Mucosa of gallbladder (tissue), 1 donor: Measurements from ENCODE around the gene PKLR. TPM values are rescaled to one million over a fixed set of nuclear protein-coding genes. Genes with fewer than 3 reads are reported as not detected.

Experiments used
- DNase-seq: peaks from one replicate; pipeline ENCODE4 v3.0.0-alpha.2; 2020; ENCODE audit warnings: low spot score
- total RNA-seq: library from RNA; stranded (reverse); gene quantifications from one replicate; pipeline ENCODE4 v1.2.1, GENCODE V29; 2021
- donor health status: DM: no; HTN: no; CAD: no.

Gene PKLR
- total RNA-seq, 1 donor from 2014 or later = 1.7 TPM

GRCh38 chr1:155285063-155285462 is 16.2 kb downstream of the PKLR start:
- DNase-seq = no peak

GRCh38 chr1:155284476-155284875 is 16.8 kb downstream of the PKLR start:
- no peak for DNase-seq

DNA sequence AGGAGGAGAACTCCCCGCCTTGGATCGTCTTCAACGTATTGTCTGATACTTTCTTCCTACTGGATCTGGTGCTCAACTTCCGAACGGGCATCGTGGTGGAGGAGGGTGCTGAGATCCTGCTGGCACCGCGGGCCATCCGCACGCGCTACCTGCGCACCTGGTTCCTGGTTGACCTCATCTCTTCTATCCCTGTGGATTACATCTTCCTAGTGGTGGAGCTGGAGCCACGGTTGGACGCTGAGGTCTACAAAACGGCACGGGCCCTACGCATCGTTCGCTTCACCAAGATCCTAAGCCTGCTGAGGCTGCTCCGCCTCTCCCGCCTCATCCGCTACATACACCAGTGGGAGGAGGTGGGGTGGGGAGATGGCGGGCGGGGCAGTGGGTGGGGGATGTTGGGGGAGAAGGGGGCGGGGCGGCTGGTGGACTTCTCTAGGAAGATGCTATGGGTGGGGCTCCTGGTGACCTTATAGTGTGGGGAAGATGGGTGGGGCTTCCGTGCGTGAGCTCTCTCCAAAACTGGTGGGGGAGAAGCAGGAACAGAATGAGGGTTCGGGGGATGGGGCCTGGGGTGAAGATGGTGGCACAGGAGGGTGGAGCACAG is 18.6 kb downstream of the PKLR start:
- no peak for DNase-seq

DNA sequence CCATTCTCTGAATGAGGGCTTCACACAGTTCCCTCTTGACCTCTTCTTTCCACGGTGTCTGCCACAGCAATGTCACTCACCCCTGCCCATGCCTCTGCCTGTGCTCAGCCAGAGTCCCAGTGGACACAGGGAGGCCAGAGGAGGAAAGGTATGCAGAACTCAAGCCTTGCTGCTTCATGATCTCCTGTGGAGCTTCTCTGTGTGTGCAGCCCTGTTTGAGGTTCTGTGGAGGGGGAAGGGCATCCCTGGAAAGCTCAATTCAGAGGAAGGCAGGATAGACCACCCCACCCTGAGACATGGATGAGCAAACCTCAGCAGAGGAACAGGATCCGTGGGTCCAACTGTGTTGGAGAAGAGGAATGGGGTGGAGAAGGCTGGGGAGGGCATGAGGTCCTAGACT is 22.0 kb downstream of the PKLR start:
- DNase-seq = no peak

GRCh38 chr1:155278689-155279160 is 22.5 kb downstream of the PKLR start:
- no peak for DNase-seq

DNA sequence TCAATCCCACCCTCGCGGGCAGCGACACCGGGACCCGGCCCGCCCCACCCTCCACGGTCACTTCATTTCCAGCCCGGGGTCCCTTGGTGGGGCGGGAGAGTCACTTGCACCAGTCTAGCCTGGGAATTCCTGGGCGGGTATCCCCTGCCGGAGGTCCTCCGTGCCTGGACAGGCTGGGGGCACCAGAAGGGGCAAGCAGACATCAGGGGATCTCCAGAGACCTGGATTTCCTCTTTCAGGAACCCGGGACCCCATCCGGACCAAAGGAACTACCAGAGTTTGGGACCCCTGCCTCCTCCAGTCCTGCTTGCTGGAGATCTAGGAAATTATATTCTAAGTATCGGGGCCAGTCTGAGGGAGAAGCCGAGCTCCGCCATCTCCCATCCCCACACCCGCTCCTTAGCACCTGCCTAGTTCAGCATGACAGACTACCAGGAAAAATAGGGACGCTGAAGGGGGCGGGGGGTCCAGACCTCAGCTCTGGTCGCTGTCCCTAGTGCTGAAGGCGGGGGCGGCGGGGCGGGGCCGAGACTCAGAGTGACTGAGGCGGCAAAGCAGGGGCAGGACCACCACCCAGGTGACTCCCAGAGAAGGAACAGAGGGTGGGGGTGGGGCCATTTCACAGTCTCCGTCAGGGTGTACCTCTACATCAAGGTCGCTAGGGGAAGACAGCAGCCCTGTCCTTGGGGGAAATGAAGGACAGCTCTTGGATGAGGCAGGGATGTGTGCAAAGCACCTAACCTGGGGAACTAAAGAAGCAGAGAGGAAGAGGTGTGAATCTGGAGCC is 23.1 kb downstream of the PKLR start:
- peak; percentile 56 for DNase-seq

DNA sequence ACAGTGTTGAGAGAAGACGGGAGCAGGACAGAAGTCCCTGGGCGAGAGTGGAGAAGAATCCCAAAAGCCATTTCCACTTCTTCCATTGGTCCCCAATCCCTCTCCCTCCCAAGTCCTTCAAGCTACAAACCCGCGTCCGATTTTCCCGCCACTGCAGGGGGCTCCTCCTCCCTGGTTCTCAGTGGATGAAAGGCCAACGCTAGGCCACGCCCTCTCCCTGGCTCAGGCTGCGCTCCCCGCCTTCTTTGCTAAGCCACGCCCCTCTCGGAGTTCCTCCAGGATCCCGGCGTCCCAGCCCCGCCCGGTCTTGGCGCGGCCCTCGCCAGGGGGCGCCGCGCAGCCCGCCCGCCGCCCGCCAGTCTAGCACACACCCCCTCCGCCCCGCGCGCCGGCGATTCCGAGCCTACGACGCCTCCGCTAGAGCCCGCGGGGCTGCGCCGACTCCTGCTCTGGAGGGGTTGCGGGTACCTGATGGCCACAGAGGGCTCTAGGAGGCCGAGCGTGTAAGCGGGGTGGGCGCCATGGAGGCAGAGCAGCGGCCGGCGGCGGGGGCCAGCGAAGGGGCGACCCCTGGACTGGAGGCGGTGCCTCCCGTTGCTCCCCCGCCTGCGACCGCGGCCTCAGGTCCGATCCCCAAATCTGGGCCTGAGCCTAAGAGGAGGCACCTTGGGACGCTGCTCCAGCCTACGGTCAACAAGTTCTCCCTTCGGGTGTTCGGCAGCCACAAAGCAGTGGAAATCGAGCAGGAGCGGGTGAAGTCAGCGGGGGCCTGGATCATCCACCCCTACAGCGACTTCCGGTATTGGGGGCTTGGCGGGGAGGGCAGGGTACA is 24.0 kb downstream of the PKLR start, which contains the start of gene HCN3:
Gene HCN3 (plus strand): TSS at position 394 of the 832 bp plus-strand sequence. CDS start 128 bp downstream, at position 522.
- peak; percentile 98 for DNase-seq

GRCh38 chr1:155273343-155274245 is 27.6 kb downstream of the PKLR start, which contains the start of gene CLK2:
Gene CLK2 (minus strand): TSS chr1:155273504. CDS start chr1:155270977, 2,527 bp downstream.
- DNase-seq = peak; percentile 95

DNA sequence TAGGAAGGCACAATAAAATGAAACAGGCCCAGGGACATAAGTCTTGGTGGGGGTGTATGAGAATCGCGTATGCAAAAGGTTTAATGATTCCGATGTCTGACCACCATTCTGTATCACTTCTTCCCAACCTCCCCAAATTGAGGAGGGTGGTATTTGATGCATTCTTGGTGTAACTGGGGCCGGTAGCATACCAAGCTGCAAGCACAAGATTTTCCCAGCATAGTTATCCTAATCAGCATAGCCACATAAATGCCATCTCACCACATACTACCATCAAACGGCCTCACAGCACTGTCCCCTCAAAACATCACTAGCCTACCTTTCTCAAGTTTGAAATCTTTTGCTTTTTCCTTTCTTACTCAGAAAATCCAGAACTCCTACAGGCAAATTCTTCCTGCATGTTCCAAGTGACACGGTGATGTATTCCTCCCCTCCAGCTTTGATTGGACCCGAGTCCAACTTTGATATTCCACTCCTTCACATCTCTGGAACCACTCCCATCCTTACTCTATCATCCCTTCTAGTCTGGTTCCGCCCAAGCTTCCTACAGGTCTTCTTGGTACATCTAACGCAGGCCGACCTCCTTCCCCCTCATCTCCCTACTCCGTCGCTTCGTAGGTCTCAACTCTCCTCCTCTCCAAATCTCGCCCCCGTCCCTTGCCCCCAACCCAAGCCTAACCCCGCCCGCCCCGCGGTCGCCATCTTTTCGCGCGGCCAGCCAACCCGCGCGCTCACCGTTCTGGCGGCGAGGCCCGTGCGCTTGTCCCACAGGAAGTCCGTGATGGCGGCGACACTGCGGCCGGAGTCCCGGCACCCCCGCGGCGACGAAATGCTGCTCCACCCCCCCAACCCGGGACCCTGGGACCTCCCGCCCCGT is 28.5 kb downstream of the PKLR start:
- DNase-seq = no peak

DNA sequence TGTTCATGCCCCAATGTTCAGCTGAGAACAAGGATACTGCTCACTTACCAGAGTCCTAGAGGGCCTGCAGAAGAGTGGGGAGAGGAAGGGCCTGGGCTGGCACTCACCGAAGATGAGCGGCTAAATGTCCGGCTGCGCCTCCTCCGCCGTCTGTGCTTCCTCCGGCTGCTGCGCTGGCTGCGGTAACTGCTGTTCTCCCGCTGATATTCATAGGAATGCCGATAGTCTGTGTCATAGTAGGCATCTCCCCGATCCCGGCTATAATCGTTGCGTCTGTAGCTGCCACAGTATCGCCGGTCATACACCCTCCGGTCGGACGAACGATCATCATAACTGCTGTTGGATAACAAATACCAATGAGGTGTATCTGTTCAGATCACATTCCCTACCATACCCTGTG is 31.9 kb downstream of the PKLR start:
- DNase-seq = no peak

GRCh38 chr1:155268630-155269029 is 32.6 kb downstream of the PKLR start:
- no peak for DNase-seq

DNA sequence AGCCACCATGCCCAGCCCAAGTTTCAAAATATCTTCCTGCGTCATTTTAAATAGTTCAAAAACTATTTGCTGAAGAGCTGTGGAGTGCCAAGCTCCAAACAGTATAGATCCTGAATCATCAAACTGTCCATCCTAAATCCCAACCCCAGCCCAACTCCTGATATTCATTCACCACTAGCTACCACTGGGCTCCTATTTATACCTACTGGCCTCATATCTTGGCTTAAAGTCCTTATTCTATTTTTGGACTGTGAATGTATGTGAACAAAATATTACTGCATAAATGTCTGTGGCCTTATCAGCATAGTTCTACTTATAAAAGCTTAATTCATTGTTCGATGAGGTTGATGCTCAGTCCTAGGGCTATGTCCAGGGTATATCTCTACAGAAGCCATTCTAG is 33.9 kb downstream of the PKLR start:
- DNase-seq = no peak

GRCh38 chr1:155266553-155266952 is 34.7 kb downstream of the PKLR start:
- no peak for DNase-seq

- no peak for DNase-seq
Observed at GRCh38 chr1:155263067-155263466, 38.2 kb downstream of the PKLR start.

GRCh38 chr1:155261852-155262673 is 39.2 kb downstream of the PKLR start, which contains the start of gene SCAMP3:
Gene SCAMP3 (minus strand): TSS chr1:155262360. CDS start chr1:155262151, 209 bp downstream.
- DNase-seq = peak; percentile 97

- no peak for DNase-seq
Observed at GRCh38 chr1:155261493-155261851, 39.8 kb downstream of the PKLR start.

DNA sequence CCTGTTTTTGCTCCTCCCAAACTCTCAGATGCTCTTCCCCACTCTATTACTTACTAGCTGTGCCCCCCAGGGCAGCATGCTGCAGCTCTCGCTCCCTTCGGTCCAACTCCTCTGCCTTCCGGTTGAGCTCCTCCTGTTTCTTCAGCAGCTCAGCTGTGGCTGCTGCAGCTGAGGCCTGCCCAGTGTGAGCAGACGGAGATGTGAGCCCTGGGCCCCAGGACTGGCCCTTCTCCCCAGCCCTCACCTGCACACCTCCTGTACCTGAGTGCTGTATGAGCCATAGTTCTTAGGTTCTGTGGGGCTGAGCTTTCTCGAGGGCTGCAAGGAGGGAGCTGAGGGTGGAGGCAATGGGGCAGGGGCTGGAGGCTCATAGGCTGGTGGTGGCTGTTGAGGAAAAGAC is 41.0 kb downstream of the PKLR start:
- no peak for DNase-seq

DNA sequence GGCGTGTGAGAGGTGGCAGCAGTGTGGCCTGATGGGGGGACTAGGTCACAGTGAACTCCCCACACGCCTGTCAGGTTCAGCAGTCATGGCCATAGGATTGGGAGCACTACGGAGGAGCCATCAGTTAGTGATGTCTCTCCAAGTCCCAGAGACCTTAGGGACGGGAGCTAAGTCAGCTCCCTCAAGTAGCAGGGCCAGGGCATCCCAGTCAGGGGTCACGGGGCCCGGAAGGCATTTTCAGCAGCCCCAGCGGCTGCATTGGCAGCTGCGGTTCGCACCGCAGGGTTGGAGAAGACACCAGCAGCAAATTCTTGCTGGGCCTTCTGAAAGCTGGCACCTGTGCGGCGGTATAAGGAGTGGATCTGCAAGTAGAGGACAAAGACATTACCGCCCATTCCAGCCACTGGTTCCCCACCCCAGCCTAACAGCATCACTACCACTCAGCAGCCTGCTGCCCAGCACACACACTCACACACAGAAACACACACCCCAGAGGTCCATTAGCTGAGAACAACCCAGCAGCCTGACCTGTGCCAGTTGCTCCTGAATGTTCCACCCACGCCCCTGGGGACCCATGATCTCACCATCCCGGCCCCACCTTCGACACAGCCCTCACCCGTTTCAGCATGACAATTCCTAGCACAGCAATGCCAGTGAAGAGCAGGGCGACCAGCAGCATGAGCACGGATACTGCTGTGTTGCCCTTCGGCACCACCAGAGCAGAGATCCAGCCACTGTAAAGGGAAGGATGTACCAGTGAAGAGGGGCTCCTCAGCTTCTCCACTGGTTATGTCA is 45.0 kb downstream of the PKLR start:
- DNase-seq = no peak
